HUDEP-2 (cell line): ENCODE data around the gene LGMN.

Experiments
- DNase-seq, 76 experiments: peaks; one replicate each; lab custom pipeline; 2025; ENCODE audit not compliant: unreplicated experiment in 76 of 76; lab: John Stamatoyannopoulos, UW

Gene LGMN

DNA sequence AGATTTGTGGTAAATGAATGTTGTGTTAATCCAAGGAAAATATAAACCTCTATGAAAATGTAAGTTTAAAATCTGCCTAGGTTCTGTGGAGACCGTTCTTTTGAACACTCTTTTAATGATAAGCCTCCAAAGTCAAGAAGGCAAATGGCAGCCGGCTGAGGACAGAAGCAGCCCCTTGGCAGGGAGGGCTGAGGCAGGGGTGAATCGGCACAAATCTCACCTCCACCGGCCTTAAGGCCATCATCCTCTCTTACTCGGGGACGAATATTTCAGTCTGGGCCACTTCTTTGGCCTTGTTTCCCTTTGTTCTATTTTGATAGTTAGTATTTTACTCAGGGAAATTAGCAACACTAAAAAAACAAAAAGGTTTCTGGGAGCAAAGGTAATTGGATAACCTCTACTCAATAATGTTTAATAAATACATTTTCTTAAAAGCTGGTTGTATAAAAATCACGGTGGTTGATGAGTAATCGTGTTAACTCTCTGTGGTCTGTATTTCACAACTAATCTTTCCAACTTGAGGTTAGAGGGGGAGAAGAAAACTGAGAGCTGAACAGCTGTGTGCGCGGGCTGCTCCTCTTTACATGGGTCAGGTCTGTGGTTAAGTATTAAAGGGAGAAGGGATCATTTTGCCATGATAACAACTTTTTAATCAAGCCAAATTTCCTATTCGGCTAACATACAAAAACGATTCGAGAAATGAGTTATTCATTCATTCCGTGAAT lies 18.6 kb downstream of the LGMN start:
- no peak for DNase-seq

DNA sequence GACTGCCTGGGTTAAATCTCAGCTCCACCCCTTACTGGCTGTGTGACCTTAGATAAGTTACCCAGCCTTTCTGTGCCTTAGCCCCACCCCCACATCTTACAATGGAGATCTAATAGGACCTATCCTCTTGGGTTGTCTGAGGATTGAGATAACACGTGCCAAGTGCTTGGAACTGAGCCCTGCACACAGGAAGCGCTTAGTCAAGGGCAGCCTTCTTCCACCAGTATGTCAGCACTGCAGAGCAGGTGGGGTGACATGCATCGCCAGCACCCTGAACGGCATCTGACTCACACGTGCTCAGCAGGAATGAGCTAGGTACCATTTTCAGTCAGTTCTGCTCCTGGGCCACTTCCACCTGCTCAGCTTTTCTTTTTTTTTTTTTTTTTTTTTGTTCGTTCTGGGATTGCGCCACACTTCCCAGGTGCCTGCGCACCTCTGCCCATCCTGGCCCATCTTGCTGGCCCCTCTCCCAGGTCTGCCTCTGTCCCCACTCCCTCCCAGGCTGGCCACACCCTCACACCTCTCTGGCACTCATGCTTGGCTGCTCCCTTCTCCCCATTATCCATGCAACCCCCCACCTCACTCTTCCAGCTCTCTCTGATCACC lies 19.6 kb downstream of the LGMN start:
- peak in 73 of 76 experiments; percentile 26 to 94 (median 79) for DNase-seq

DNA sequence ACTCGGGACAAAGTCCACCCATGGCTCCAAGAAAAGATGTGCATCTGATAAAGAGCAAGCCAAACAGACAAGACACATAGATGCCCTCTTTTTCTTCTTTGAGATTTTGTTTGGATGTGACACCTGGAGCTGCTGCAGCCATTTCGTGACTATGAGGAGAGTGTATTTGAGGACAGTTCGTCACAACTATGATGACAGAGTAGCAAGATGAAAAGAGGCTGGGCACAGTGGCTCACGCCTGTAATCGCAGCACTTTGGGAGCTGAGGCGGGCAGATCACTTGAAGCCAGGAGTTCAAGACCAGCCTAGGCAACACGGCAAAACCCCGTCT lies 21.5 kb downstream of the LGMN start:
- DNase-seq: no peak

DNA sequence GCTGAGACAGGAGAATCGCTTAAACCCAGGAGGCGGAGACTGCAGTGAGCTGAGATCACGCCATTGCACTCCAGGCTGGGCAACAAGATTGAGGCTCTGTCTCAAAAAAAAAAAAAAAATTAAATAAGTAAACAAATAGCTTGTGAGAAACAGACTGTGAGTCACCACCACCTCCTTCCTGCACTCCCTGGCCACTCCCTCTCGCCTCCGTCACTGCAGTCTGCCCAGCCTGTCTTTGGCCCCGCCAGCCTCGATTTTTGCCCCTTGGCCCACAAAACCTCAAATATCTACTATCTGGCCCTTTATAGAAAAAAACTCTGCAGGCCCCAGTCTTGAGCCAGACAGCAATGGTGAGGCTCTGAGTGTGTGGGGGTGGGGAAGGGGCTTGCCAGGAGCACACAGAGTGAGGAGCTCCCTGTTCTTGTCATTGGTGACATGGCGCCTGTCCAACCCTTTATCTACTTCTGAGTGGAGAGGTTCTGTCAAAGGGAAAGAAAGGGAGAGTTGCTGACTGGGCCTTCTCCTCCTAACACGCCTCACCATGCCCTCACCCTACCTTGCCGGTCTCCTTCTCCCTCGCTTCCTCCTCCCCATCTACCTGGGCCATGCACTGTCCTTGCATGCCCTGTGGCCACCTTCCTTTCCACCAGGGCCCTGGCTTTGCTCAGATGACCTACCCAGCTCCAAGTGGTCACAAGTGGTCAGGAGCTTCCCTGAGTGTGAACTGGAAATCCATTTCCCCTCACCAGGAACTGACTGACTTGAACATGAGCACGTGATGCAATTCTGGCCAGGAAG lies 22.1 kb downstream of the LGMN start:
- peak in 73 of 76 experiments; percentile 4 to 88 (median 58) for DNase-seq

DNA sequence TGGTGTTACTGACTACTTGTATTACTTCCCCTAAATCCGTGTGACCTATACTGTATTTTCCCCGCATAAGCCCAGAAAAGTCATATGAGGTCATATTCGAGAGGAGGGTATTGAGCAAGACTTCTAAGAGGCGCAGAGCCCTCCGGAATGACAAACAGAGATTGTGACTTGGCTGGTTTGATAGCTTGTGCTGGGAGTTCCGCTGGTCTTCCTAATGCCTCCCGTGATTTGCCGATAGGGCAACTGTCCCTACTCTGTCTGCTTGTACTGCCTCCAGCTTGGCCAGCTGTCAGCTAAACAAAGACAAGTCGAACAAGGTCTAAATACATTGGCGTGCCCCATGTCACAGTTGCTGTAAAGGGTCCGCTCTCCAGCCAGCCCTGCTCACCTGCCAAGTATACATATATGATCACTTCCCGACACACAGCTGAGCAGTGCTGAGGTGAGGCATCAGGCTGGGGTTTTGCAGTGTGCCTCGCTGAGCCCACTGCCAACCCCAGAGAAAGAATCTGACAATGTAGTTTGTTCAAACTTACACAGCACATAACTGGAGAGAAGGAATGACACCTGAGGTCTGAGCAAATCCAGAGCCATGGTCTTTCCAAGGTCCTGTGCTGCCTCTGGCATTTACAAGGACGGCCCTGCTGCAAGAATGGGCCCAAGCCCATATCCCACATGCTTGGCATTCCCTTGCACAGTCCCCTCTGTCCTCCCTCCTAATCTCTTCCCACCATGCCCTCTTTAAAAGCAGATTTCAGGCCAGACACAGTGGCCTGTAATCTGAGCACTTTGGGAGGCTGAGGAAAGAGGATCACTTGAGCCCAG lies 23.7 kb downstream of the LGMN start:
- DNase-seq: no peak

DNA sequence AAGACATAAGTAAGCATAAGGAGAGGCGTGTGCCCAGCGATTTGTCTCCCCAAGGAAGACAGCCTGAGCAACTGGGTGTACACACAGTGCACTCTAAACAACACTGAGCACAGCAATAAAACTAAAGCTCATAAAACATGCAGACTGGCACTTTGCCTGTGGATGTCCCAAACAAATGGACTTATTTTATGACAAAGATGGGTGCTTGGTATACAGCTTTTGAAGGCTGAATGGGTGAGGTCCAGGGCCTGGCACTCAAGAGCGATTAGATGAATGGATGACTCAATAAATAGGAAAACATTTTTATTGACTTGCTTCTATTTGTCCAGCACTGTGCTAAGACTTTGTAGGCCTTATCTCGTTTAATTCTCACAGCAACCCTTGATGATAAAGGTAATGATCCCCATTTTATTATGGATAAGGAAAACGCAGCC lies 28.5 kb downstream of the LGMN start:
- DNase-seq: no peak

DNA sequence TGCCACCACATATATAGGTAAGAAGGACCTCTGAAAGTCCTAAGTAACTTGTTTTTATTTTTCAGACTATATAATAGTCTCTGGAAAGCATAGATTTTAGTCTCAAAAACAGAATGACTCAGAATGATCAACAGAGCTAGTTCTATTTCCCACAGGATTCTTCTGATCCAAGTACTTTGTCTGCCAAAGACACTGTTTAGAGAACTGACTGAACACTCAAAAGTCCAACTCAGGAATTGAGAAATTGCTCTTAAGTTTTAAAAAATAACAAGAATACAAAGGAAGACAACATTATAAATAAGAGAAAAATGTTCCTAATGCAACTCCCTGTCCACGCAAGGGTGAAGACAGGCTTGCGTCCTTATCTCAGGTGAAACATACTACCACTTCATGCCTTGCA lies 29.0 kb downstream of the LGMN start:
- DNase-seq: no peak

DNA sequence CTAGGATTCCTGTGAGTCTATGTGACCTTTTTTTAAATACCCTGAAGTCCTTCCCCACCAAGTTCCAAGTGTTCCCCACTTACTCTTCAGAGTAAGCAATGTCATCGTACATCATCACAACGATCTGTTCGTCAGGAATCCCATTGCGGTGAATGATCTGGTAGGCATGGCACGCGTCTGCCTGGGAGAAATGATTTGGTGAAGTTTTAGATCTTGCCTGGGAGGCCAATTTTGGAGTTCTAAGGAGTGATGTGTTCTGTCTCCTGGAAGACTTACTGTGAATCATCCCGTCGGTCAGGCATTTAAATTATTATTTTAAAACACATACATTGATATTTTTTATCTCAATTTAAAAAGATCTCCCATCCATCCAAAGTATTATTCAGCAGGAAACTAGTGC lies 29.8 kb downstream of the LGMN start:
- no peak for DNase-seq

DNA sequence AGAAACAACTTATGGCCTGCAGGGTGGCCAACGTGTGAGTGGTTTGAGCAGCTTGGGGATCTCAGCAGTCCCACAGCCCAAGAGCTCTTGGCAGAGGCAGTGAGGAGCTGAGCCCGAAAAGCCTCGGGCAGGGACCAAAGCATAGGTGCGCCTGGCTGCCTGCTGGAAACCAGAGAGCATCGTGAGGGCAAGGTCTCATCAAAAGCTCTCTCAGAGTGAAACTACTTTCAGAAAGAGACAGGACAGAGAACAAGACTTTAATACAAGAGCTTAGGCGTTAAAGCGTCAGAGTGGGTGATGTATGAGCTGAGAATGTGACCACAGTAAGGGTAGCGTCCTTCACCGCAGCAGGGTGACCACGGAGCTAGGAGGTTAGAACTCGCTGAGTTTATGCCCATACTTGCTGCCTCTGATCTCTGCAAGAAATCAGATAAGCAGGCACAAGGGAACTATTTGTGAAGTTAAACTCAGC lies 30.8 kb downstream of the LGMN start:
- DNase-seq: no peak

DNA sequence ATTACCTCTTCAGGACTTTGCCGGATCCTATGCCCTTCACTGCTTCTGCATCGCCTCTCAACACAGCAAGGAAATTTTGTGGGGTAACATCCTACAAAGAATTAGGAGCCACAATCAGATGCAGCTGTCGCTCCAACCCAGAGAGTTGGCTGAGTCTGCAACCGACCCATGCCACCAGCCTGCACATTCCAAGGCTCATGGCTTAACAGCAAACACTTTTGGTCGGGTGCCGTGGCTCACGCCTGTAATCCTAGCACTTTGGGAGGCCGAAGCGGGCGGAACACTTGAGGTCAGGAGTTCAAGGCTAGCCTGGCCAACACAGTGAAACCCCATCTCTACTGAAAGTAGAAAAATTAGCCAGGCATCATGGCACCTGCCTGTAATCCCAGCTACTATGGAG lies 32.3 kb downstream of the LGMN start:
- no peak for DNase-seq

DNA sequence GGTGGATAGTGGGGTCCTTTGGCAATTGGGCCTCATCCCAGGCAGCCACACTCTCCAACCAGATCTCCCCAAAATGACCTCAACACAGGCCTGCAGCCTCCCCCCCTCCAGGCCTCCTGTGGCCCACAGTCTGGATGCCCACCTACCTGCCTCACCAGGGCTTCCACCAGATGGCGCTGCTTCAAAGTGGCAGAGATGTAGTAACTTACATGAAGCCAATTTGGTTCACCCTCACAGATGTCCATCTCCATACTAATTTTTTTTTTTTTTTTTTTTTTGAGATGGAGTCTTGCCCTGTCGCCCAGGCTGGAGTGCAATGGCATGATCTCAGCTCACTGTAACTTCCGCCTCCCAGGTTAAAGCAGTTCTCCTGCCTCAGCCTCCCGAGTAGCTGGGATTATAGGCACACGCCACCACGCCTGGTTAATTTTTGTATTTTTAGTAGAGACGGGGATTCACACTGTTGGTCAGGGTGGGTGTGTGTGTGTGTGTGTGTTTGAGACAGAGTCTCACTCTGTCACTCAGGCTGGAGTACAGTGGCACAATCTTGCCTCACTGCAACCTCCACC lies 33.6 kb downstream of the LGMN start:
- peak in 64 of 76 experiments; percentile 11 to 80 (median 58) for DNase-seq

DNA sequence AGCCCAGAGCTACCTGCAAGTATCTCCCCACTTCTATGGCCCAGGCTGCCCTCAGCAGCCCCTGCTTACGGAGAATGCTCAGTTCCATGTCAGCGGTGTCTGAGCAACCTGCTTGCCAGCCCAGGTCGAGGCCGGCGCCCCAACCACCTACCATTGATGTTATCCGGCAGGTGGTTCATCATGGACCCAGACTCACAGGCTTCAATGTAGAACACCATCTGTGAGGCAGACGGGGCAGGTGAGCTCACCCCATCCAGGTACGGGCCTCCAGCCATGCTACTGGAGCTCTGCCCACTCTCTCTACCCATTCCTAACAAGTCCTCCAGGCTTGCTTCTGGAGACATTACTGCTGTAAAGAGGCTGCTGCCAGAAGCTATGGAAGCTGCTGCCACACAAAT lies 35.8 kb downstream of the LGMN start:
- DNase-seq: no peak

DNA sequence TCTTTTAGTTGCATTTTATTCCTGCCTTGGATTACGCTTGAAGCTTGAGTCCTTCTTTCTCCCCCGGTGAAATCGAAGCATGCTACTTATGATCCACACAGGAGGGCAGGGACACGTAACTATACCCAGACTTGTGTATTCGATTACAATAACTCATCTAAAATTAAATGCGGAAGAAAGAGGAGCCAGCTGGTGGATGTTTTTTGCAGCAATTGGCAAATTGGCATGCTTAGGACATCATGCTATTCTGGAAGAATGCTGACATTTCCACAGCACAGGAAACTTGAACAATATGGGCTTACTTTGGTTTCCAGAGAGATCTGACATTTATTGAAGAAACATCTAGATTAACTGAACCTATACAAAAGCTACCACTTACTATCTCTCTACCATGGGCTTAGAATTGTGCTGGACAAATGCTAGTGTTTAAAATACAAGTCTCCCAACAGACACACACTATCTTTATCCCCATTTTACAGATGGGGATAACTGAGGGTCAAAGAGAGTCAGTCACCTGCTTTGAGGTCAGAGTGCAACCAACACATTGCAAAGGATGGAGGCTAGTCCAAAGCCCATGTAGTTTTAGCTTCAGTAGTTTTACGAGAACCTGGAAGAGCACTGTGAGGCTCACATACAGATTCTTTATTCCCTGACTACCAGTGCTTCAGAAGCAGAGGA lies 36.3 kb downstream of the LGMN start:
- DNase-seq: no peak

DNA sequence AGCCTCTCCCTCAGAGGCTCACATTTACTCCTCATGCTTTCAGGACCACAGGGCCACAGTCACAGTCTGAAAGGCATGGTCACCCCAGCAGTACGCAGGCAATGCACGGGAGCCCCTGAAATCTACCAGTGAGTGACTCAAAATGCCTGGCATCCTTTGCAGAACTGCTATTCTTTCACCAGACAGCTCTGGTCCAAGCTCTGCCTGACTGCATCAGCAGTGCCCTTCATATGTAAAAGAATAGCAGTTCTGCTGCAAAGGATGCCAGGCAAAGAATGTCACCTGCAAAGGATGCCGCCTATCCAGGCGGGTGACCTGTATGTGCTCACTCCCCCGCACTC lies 38.5 kb downstream of the LGMN start:
- no peak for DNase-seq

DNA sequence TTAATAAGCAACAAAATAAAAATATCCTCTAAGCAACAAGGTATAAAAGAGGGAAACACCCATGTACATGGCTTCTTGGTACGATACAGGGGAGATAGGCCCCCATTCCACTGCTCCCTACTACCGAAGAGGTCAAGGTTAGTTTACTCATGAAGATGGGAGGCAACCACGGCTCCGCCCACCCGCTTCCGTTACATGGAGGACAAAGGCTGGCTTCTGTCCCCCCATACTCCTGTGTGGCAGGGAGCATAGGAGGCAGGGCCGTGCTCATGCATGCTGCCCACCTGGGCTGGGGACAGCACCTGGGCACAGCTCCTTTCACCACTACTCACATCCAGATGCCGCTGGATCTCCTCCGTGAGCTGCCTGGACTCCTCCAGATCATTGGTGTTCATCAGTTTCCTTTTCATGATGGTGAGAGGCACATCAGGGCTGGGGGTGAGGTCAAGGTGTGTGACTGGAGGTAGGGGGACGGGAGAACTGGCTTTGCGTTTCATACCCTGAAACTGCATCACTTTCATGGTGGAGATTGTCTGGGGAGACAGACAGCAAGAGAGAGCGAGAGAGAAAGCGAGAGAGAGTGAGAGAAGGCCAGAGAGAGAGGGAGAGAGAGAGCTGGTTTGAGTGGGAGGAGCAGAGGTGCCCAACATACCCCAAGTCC lies 39.0 kb downstream of the LGMN start:
- DNase-seq: no peak

DNA sequence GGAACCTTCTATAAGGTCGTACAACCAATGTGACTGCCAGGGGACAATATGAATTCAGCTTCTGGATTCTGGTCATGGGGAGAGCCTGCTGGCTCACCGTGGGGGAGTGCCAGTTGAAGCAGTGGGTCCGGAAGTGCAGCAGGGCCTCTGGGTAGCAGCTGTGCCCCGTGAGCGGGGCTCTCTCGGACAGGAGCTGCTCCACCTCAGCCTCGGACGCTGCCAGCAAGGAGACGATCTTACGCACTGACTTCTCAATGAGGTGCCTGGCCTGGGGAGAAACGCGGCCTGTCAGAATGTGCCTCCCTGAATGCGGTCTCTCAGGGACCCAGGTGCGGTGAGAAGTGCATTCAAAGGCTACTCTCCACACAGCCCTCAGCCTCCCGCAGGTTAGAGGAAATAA lies 42.0 kb downstream of the LGMN start:
- DNase-seq: no peak

DNA sequence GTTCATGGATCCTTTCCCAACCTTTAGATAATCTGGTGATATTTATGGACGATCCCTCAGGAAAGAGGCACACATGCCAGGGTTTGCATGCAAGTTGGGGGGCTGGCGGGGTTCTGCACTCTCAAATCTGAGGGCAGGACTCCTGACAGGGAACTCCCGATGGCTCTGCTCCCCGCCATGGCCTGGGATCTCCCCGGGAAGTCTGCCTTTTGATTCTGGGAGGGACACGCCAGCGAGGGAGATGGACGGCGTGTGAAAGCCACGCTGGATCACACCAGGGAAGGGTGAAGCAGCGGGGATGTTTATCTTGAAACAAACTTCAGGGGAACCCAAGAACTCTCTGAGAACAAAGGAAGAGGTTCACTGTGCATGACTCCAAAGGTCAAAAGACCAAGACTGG lies 43.6 kb downstream of the LGMN start:
- DNase-seq: no peak

DNA sequence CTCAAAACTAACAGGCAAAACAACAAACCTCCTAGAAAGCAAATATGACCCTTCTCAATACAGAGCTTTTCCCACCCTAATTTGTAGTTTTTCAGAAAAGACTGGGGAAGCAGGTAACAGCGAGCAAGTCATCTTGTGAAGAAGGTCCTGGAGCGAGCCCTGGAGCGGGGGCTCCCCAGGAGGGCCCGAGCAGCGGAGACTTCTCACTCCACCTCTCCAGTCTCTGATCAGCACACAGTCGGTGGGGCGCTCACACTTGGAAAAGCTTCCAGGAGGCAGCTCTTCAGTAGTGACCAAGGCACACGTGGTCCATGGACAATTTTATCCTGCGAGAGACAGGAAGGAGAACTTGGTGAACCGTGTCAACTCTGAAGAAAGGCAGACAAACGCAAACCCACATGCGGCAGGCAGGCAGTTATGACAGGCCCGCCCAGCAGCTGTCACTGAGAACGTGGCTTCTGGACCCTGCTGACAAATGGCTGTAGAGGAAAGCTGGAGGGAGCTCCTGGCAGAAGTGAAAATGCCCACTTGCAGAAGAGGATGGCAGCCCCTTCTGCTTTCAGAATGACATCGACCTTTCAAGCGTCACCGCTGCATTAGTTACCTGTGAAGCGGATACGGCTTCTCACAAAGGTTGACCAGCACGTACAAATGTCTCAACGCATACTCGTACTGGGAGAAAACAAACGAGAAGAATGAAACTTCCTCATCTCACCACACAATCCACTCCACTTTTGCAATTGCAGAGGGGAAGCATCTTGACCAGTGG lies 44.2 kb downstream of the LGMN start:
- DNase-seq: no peak

DNA sequence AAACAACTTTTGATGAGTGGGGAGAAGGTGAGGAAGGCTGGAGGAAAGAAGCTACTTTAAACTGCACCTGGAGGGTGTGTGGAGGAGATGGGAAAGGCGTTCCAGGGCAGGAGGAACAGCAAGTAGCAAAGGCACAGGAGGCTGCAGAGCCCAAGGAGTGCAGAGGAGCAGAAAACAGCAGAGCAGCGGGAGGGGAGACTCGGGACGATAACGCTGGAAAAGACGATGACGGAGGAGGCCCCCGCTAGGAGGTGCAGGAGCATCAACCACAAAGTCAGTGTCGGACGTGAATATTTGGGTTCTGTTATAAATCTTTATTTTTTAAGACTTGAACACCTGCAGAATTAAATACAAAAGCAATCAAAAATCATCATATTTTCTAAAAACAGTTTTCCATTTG lies 44.9 kb downstream of the LGMN start:
- DNase-seq: no peak
